ENCODE measurements around the gene REEP3. TPM values are rescaled to one million over a fixed set of nuclear protein-coding genes. Genes with fewer than 3 reads are reported as not detected.

The REEP3 gene
- total RNA-seq, 6 experiments from 2014 or later = 66.0 to 83.2 (median 75.6) TPM

- no peak overlapping the region for H3K4me3 Mint-ChIP-seq
- H3K27me3 Mint-ChIP-seq (ENCODE audit: insufficient read depth) = no peaks in the 10 kb centered on the region; the same call in 1 of the 2 replicates
- no peak for DNase-seq
- peaks cover 46% of the 10 kb centered on the region for H3K4me1 Mint-ChIP-seq (ENCODE audit: low read depth)
- H3K9me3 Mint-ChIP-seq = no peaks in the 10 kb centered on the region
- no peak overlapping the region for H3K27ac Mint-ChIP-seq
- no peaks in the 10 kb centered on the region for H3K36me3 Mint-ChIP-seq (ENCODE audit: low read depth)
- TF ChIP-seq CTCF (IDR thresholded peaks at IDR 0.05) = no peak
Observed at GRCh38 chr10:63665670-63666134, 144.5 kb downstream of the REEP3 start.

- no peak for TF ChIP-seq CTCF (IDR thresholded peaks at IDR 0.05)
- H3K27me3 Mint-ChIP-seq (ENCODE audit: insufficient read depth) = no peaks in the 10 kb centered on the region; the same call in 1 of the 2 replicates
- DNase-seq = peak; percentile 81
- H3K4me3 Mint-ChIP-seq = no peak overlapping the region
- no peak overlapping the region; the same call in 1 of the 2 replicates for H3K27ac Mint-ChIP-seq
- H3K4me1 Mint-ChIP-seq (ENCODE audit: low read depth) = peaks cover 51% of the 10 kb centered on the region
- no peaks in the 10 kb centered on the region for H3K9me3 Mint-ChIP-seq
- H3K36me3 Mint-ChIP-seq (ENCODE audit: low read depth) = no peaks in the 10 kb centered on the region
Observed at GRCh38 chr10:63666836-63667383, 145.7 kb downstream of the REEP3 start.

- Mint-ChIP-seq H3K4me3 (no peak overlapping the region), H3K27ac (peak overlapping the region; percentile 1; the same call in 1 of the 2 replicates), H3K27me3 (ENCODE audit: insufficient read depth) (no peaks in the 10 kb centered on the region; the same call in 1 of the 2 replicates), H3K4me1 (ENCODE audit: low read depth) (peaks cover 58% of the 10 kb centered on the region), H3K36me3 (ENCODE audit: low read depth) (no peaks in the 10 kb centered on the region), H3K9me3 (no peaks in the 10 kb centered on the region)
- no peak for TF ChIP-seq CTCF (IDR thresholded peaks at IDR 0.05)
- DNase-seq = no peak
Observed at GRCh38 chr10:63667596-63668480, 146.6 kb downstream of the REEP3 start.

- TF ChIP-seq CTCF (IDR thresholded peaks at IDR 0.05) = no peak
- Mint-ChIP-seq H3K4me1 (ENCODE audit: low read depth) (peaks cover 58% of the 10 kb centered on the region), H3K4me3 (no peak overlapping the region), H3K27ac (no peak overlapping the region), H3K27me3 (ENCODE audit: insufficient read depth) (no peaks in the 10 kb centered on the region), H3K36me3 (ENCODE audit: low read depth) (no peaks in the 10 kb centered on the region), H3K9me3 (no peaks in the 10 kb centered on the region)
- DNase-seq = no peak
Observed at GRCh38 chr10:63670291-63670898, 149.2 kb downstream of the REEP3 start.

- peaks cover 48% of the 10 kb centered on the region for H3K4me1 Mint-ChIP-seq (ENCODE audit: low read depth)
- TF ChIP-seq CTCF (IDR thresholded peaks at IDR 0.05) = 0 out of 2 replicates have a peak, but pooled peaks have one; percentile 5
- H3K27me3 Mint-ChIP-seq (ENCODE audit: insufficient read depth) = no peaks in the 10 kb centered on the region; the same call in 1 of the 2 replicates
- H3K27ac Mint-ChIP-seq = no peak overlapping the region
- H3K4me3 Mint-ChIP-seq = 0 out of 2 replicates have a peak overlapping the region, but pooled peaks have one; percentile 1
- H3K36me3 Mint-ChIP-seq (ENCODE audit: low read depth) = no peaks in the 10 kb centered on the region
- peak; percentile 54 for DNase-seq
- no peaks in the 10 kb centered on the region for H3K9me3 Mint-ChIP-seq
Observed at GRCh38 chr10:63671317-63671937, 150.2 kb downstream of the REEP3 start.

Data from HFFc6 (cell line).